Endothelial cell of umbilical vein (primary cell): ENCODE data around the gene GAB2. TPM values are rescaled to one million over a fixed set of nuclear protein-coding genes. Genes with fewer than 3 reads are reported as not detected.

Source experiments
- BruUV-seq: library from RNA; stranded (reverse); fragments of 400-500 nt; replicated peaks from 2 replicates; lab custom pipeline; 2021; lab: Mats Ljungman, UMichigan
- CTCF ChIA-PET: fragments of 300-600, 350-600 bp; sonication (Branson Sonifier 250); formaldehyde crosslinking; loops from one replicate; lab custom pipeline; 2021; ENCODE audit warnings: antibody characterized with exemption, inconsistent platforms; lab: Charles Lee
- POLR2A ChIA-PET: fragments of 300-600, 350-600 bp; sonication (Branson Sonifier 250); formaldehyde crosslinking; loops from one replicate; lab custom pipeline; 2021; ENCODE audit warnings: antibody characterized with exemption, inconsistent platforms; lab: Charles Lee
- DNase-seq: peaks from one replicate; pipeline ENCODE4 v3.0.0-alpha.2; 2011; ENCODE audit warnings: low read depth, low spot score
- FAIRE-seq: peaks from 2 replicates; lab custom pipeline; 2011; peaks lifted over from hg19 to GRCh38; lab: Jason Lieb, UNC
- H2AFZ ChIP-seq: 2 replicates; pipeline ENCODE4 v1.6.0; 2012; ENCODE audit warnings: low read depth, low read length, control low read depth, inconsistent platforms
- H3K27ac ChIP-seq: 2 replicates; pipeline ENCODE4 v1.5.1; 2011; ENCODE audit warnings: low read depth, mild to moderate bottlenecking, control low read depth, low read length, moderate library complexity; ENCODE audit not compliant: insufficient read depth
- H3K27me3 ChIP-seq, 2 experiments: 2 replicates each; pipeline versions ENCODE4 v1.6.0 to v1.6.1; 2011; ENCODE audit warnings: low read length in 2 of 2, mixed read lengths in 1 of 2; ENCODE audit not compliant: control insufficient read depth in 2 of 2, insufficient read depth in 2 of 2
- H3K36me3 ChIP-seq, 2 experiments: 2 replicates in 1 of 2; 3 replicates in 1 of 2; pipeline ENCODE4 v1.5.1; 2011; ENCODE audit warnings: low read length in 2 of 2, mild to moderate bottlenecking in 1 of 2, moderate library complexity in 1 of 2; ENCODE audit not compliant: control insufficient read depth in 2 of 2, insufficient read depth in 2 of 2; ENCODE audit errors: extremely low read depth in 1 of 2
- H3K4me1 ChIP-seq: 3 replicates; pipeline ENCODE4 v1.5.1; 2011; ENCODE audit warnings: mild to moderate bottlenecking, low read length; ENCODE audit not compliant: control insufficient read depth, insufficient read depth; ENCODE audit errors: extremely low read depth
- H3K4me2 ChIP-seq: 2 replicates; pipeline ENCODE4 v1.6.1; 2011; ENCODE audit warnings: low read length, control low read depth, mixed read lengths; ENCODE audit not compliant: insufficient read depth
- H3K4me3 ChIP-seq, 3 experiments: fragments of 200-600 bp in 1 of 3; sonication (generic), shearing (Covaris generic) in 1 of 3; replicated peaks in 1 of 3; 2 replicates each; pipeline ENCODE4 v1.5.1; 2011 to 2016; ENCODE audit warnings: control low read depth in 3 of 3, low read length in 3 of 3, mild to moderate bottlenecking in 2 of 3, inconsistent platforms in 1 of 3, low read depth in 1 of 3, moderate library complexity in 1 of 3; ENCODE audit not compliant: insufficient read depth in 1 of 3
- H3K79me2 ChIP-seq: 2 replicates; pipeline ENCODE4 v1.6.0; 2012; ENCODE audit warnings: low read length, inconsistent platforms; ENCODE audit not compliant: control insufficient read depth, insufficient read depth
- H3K9ac ChIP-seq: replicated peaks from 2 replicates; pipeline ENCODE3; 2011; ENCODE audit warnings: low read length, control low read depth; ENCODE audit not compliant: insufficient read depth; ENCODE audit errors: extremely low read depth
- H3K9me1 ChIP-seq: replicated peaks from 3 replicates; pipeline ENCODE4 v1.6.0; 2011; ENCODE audit warnings: mild to moderate bottlenecking, low read length; ENCODE audit not compliant: control insufficient read depth, insufficient read depth; ENCODE audit errors: extremely low read depth
- H3K9me3 ChIP-seq: replicated peaks from 2 replicates; pipeline ENCODE4 v1.5.1; 2012; ENCODE audit warnings: low read length, inconsistent platforms; ENCODE audit not compliant: control insufficient read depth, insufficient read depth
- H4K20me1 ChIP-seq: replicated peaks from 2 replicates; pipeline ENCODE3; 2011; ENCODE audit warnings: mild to moderate bottlenecking, low read length; ENCODE audit not compliant: control insufficient read depth, insufficient read depth; ENCODE audit errors: extremely low read depth
- EZH2 ChIP-seq: IDR thresholded peaks from 2 replicates; pipeline ENCODE4 v1.6.1; 2012; ENCODE audit warnings: borderline replicate concordance, low read depth, mild to moderate bottlenecking, moderate library complexity, low read length, inconsistent platforms; ENCODE audit not compliant: severe bottlenecking
- FOS ChIP-seq: IDR thresholded peaks from 2 replicates; pipeline ENCODE4 v1.6.1; 2011; ENCODE audit warnings: mild to moderate bottlenecking, low read length, moderate library complexity, borderline replicate concordance; ENCODE audit not compliant: insufficient read depth
- GATA2 ChIP-seq: IDR thresholded peaks from 2 replicates; pipeline ENCODE4 v1.7.0; 2011; ENCODE audit warnings: low read depth, mild to moderate bottlenecking, moderate library complexity, mixed read lengths, low read length; ENCODE audit not compliant: insufficient read length, insufficient read depth
- JUN ChIP-seq: IDR thresholded peaks from 2 replicates; pipeline ENCODE4 v1.6.1; 2011; ENCODE audit warnings: borderline replicate concordance, low read depth; ENCODE audit not compliant: insufficient read length, insufficient read depth
- MYC ChIP-seq: IDR thresholded peaks from one replicate; pipeline ENCODE4 v1.6.1; 2011; ENCODE audit warnings: mild to moderate bottlenecking, low read depth, low read length
- POLR2A ChIP-seq: IDR thresholded peaks from 2 replicates; pipeline ENCODE4 v1.6.1; 2012; ENCODE audit warnings: low read depth, mild to moderate bottlenecking, control low read depth, low read length
- POLR2AphosphoS5 ChIP-seq: IDR thresholded peaks from 2 replicates; pipeline ENCODE4 v1.6.1; 2012; ENCODE audit warnings: low read depth, mild to moderate bottlenecking, control low read depth, low read length, moderate library complexity; ENCODE audit not compliant: insufficient read depth
- dilution Hi-C: fragments of 300-500 bp; cut with MboI; formaldehyde crosslinking; loops from one replicate; pipeline ENCODE4 v1.15.0; 2019; ENCODE audit warnings: low sequenced_read_pairs; ENCODE audit not compliant: extremely low pct_ligation_motif_present
- intact Hi-C: fragments of 100-400 bp; cut with micrococcal nuclease; formaldehyde crosslinking; loops from one replicate; pipeline ENCODE4 v1.10.0; 2022
- polyA plus RNA-seq, 4 experiments: library from polyadenylated mRNA; depleted of rRNA in 3 of 4; stranded (reverse) in 3 of 4; unstranded in 1 of 4; fragments of >200 nt; gene quantifications; 2 replicates each; pipeline versions ENCODE4 v1.2.1 to v1.2.3, GENCODE V29; 2011 to 2012; ENCODE audit warnings: missing spikeins in 1 of 4
- total RNA-seq: library from RNA; stranded (reverse); gene quantifications from 2 replicates; pipeline ENCODE4 v1.2.3, GENCODE V29; 2021
- TF ChIP-seq, protein P1 (sequence below), 2 donors: IDR thresholded peaks; 1 replicate in 1 of 2; 2 replicates in 1 of 2; pipeline ENCODE4 v1.5.1; 2011; ENCODE audit warnings: low read length in 2 of 2, mild to moderate bottlenecking in 2 of 2, moderate library complexity in 2 of 2, control low read depth in 1 of 2, inconsistent platforms in 1 of 2, low read depth in 1 of 2; ENCODE audit not compliant: insufficient read depth in 1 of 2; ENCODE audit errors: extremely low read depth in 1 of 2
- TF ChIP-seq, protein P2 (sequence below): IDR thresholded peaks from 2 replicates; pipeline ENCODE4 v1.6.1; 2011; ENCODE audit not compliant: insufficient read depth, insufficient read length

Gene GAB2
- total and polyA plus RNA-seq, 2 donors (not counting 3 experiments of a cell fraction or from before 2014, with no cell fraction given), result 19.6 to 39.6 TPM

DNA sequence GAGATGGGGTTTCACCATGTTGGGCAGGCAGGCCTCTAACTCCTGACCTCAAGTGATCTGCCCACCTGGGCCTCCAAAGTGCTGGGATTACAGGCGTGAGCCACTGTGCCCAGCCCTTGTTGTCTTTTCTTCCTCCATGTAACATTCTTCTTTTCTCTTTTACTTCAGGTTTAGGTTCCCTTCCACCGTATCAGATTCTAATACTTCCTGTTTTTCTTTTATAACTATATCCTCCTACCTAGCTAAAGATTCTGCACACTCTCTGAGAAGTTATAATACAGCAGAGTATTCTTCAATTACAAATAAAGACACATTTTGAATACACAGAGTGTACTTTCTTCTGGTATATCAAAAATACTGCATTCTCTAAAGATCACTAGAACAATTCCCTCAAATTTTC lies 33.2 kb upstream of the GAB2 start:
- FAIRE-seq, result no peak
- ChIA-PET CTCF (no interaction called here), POLR2A (no interaction called here)
- H2AFZ ChIP-seq, result no peak overlapping the region
- TF ChIP-seq, protein P1, sequence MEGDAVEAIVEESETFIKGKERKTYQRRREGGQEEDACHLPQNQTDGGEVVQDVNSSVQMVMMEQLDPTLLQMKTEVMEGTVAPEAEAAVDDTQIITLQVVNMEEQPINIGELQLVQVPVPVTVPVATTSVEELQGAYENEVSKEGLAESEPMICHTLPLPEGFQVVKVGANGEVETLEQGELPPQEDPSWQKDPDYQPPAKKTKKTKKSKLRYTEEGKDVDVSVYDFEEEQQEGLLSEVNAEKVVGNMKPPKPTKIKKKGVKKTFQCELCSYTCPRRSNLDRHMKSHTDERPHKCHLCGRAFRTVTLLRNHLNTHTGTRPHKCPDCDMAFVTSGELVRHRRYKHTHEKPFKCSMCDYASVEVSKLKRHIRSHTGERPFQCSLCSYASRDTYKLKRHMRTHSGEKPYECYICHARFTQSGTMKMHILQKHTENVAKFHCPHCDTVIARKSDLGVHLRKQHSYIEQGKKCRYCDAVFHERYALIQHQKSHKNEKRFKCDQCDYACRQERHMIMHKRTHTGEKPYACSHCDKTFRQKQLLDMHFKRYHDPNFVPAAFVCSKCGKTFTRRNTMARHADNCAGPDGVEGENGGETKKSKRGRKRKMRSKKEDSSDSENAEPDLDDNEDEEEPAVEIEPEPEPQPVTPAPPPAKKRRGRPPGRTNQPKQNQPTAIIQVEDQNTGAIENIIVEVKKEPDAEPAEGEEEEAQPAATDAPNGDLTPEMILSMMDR (IDR thresholded peaks at IDR 0.05; ENCODE audit: extremely low read depth in 1 of 2, insufficient read depth in 1 of 2, low read depth in 1 of 2, low read length in 2 of 2), result no peak
- TF ChIP-seq, protein P2, sequence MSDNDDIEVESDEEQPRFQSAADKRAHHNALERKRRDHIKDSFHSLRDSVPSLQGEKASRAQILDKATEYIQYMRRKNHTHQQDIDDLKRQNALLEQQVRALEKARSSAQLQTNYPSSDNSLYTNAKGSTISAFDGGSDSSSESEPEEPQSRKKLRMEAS, result no peak
- TF ChIP-seq JUN (no peak), POLR2A (no peak), MYC (no peak), GATA2 (no peak), POLR2AphosphoS5 (no peak), EZH2 (no peak), FOS (no peak)
- peaks cover 0 to 3% of the 10 kb centered on the region in 2 experiments for H3K36me3 ChIP-seq
- no peaks in the 10 kb centered on the region for H4K20me1 ChIP-seq
- no peaks in the 10 kb centered on the region for H3K27me3 ChIP-seq
- BruUV-seq, result no TSS peak
- intact Hi-C loops, result no loop called here
- no peak overlapping the region for H3K4me3 ChIP-seq
- dilution Hi-C loops, result no loop called here
- H3K4me1 ChIP-seq, result peaks cover 8% of the 10 kb centered on the region
- H3K4me2 ChIP-seq, result no peak overlapping the region
- H3K9me3 ChIP-seq, result no peaks in the 10 kb centered on the region
- no peak overlapping the region for H3K27ac ChIP-seq
- H3K79me2 ChIP-seq, result no peaks in the 10 kb centered on the region
- no peak for DNase-seq
- peaks cover 3% of the 10 kb centered on the region for H3K9me1 ChIP-seq
- no peak overlapping the region for H3K9ac ChIP-seq
